HEK293 (cell line): ENCODE results near the gene UHMK1.

ENCODE experiments used
- HOXC10 ChIP-seq: sonication (generic); formaldehyde crosslinking; IDR thresholded peaks from 2 replicates; pipeline ENCODE4 v1.8.1; 2023; ENCODE audit warnings: mild to moderate bottlenecking, missing genetic modification reagents
- KLF16 ChIP-seq: fragments of 450-650 bp; formaldehyde crosslinking; IDR thresholded peaks from 2 replicates; pipeline ENCODE4 v1.5.1; 2017; ENCODE audit warnings: missing biosample characterization, missing genetic modification characterization
- KLF7 ChIP-seq: fragments of 450-650 bp; formaldehyde crosslinking; IDR thresholded peaks from 2 replicates; pipeline ENCODE4 v1.5.1; 2016; ENCODE audit warnings: missing biosample characterization, missing genetic modification characterization, borderline replicate concordance
- MZF1 ChIP-seq: fragments of 450-650 bp; formaldehyde crosslinking; IDR thresholded peaks from 2 replicates; pipeline ENCODE4 v1.5.1; 2017; ENCODE audit warnings: missing biosample characterization, missing genetic modification characterization, borderline replicate concordance
- SP2 ChIP-seq: fragments of 450-650 bp; formaldehyde crosslinking; IDR thresholded peaks from 2 replicates; pipeline ENCODE4 v1.5.1; 2016; ENCODE audit warnings: missing biosample characterization, missing genetic modification characterization
- ZBTB48 ChIP-seq: fragments of 450-650 bp; formaldehyde crosslinking; IDR thresholded peaks from 2 replicates; pipeline ENCODE4 v1.5.1; 2016; ENCODE audit warnings: missing biosample characterization, missing genetic modification characterization
- ZBTB49 ChIP-seq: fragments of 450-650 bp; formaldehyde crosslinking; IDR thresholded peaks from 2 replicates; pipeline ENCODE4 v1.5.1; 2016; ENCODE audit warnings: missing biosample characterization, missing genetic modification characterization, low read depth
- ZNF138 ChIP-seq: fragments of 450-650 bp; formaldehyde crosslinking; IDR thresholded peaks from 2 replicates; pipeline ENCODE4 v1.5.1; 2016; ENCODE audit warnings: missing biosample characterization, missing genetic modification characterization, borderline replicate concordance
- ZNF23 ChIP-seq: fragments of 450-650 bp; formaldehyde crosslinking; IDR thresholded peaks from 2 replicates; pipeline ENCODE4 v1.5.1; 2016; ENCODE audit warnings: missing biosample characterization, missing genetic modification characterization, borderline replicate concordance
- ZNF274 ChIP-seq, 2 experiments: fragments of 200-500 bp in 1 of 2; fragments of 450-650 bp in 1 of 2; sonication (Bioruptor generic) in 1 of 2; formaldehyde crosslinking in 1 of 2; IDR thresholded peaks; 2 replicates each; pipeline versions ENCODE4 v1.5.1 to v1.6.1; 2014 to 2016; ENCODE audit warnings: borderline replicate concordance in 1 of 2, inconsistent platforms in 1 of 2, low read length in 1 of 2, missing biosample characterization in 1 of 2, missing genetic modification characterization in 1 of 2
- TF ChIP-seq, protein P1 (sequence below): fragments of 450-650 bp; formaldehyde crosslinking; IDR thresholded peaks from 2 replicates; pipeline ENCODE4 v1.5.1; 2016; ENCODE audit warnings: missing biosample characterization, missing genetic modification characterization
- TF ChIP-seq, protein P2 (sequence below): fragments of 450-650 bp; formaldehyde crosslinking; IDR thresholded peaks from 2 replicates; pipeline ENCODE4 v1.5.1; 2016; ENCODE audit warnings: missing biosample characterization, missing genetic modification characterization
- TF ChIP-seq, protein P3 (sequence below): fragments of 450-650 bp; formaldehyde crosslinking; IDR thresholded peaks from 2 replicates; pipeline ENCODE4 v1.5.1; 2016; ENCODE audit warnings: missing biosample characterization, missing genetic modification characterization

GRCh38 chr1:162543228-162543627 is 45.6 kb downstream of the UHMK1 start:
- TF ChIP-seq, protein P1, sequence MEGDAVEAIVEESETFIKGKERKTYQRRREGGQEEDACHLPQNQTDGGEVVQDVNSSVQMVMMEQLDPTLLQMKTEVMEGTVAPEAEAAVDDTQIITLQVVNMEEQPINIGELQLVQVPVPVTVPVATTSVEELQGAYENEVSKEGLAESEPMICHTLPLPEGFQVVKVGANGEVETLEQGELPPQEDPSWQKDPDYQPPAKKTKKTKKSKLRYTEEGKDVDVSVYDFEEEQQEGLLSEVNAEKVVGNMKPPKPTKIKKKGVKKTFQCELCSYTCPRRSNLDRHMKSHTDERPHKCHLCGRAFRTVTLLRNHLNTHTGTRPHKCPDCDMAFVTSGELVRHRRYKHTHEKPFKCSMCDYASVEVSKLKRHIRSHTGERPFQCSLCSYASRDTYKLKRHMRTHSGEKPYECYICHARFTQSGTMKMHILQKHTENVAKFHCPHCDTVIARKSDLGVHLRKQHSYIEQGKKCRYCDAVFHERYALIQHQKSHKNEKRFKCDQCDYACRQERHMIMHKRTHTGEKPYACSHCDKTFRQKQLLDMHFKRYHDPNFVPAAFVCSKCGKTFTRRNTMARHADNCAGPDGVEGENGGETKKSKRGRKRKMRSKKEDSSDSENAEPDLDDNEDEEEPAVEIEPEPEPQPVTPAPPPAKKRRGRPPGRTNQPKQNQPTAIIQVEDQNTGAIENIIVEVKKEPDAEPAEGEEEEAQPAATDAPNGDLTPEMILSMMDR (tag by site-specific recombination) = no peak
- TF ChIP-seq KLF16 (tag by site-specific recombination) = no peak
- TF ChIP-seq ZBTB49 = no peak
- no peak for TF ChIP-seq HOXC10 (CRISPR knock-in tag)
- TF ChIP-seq MZF1 (tag by site-specific recombination) = no peak
- no peak for TF ChIP-seq KLF7 (tag by site-specific recombination)
- no peak for TF ChIP-seq ZNF138 (tag by site-specific recombination)
- TF ChIP-seq ZNF274 (IDR thresholded peaks at IDR 0.05; ENCODE audit: low read length) = no peak
- no peak for TF ChIP-seq ZNF274 (tag by site-specific recombination; IDR thresholded peaks at IDR 0.05; ENCODE audit: borderline replicate concordance)
- no peak for TF ChIP-seq ZNF23
- TF ChIP-seq SP2 (tag by site-specific recombination) = no peak
- TF ChIP-seq ZBTB48 = no peak
- TF ChIP-seq, protein P2, sequence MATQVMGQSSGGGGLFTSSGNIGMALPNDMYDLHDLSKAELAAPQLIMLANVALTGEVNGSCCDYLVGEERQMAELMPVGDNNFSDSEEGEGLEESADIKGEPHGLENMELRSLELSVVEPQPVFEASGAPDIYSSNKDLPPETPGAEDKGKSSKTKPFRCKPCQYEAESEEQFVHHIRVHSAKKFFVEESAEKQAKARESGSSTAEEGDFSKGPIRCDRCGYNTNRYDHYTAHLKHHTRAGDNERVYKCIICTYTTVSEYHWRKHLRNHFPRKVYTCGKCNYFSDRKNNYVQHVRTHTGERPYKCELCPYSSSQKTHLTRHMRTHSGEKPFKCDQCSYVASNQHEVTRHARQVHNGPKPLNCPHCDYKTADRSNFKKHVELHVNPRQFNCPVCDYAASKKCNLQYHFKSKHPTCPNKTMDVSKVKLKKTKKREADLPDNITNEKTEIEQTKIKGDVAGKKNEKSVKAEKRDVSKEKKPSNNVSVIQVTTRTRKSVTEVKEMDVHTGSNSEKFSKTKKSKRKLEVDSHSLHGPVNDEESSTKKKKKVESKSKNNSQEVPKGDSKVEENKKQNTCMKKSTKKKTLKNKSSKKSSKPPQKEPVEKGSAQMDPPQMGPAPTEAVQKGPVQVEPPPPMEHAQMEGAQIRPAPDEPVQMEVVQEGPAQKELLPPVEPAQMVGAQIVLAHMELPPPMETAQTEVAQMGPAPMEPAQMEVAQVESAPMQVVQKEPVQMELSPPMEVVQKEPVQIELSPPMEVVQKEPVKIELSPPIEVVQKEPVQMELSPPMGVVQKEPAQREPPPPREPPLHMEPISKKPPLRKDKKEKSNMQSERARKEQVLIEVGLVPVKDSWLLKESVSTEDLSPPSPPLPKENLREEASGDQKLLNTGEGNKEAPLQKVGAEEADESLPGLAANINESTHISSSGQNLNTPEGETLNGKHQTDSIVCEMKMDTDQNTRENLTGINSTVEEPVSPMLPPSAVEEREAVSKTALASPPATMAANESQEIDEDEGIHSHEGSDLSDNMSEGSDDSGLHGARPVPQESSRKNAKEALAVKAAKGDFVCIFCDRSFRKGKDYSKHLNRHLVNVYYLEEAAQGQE (tag by site-specific recombination) = no peak
- TF ChIP-seq, protein P3, sequence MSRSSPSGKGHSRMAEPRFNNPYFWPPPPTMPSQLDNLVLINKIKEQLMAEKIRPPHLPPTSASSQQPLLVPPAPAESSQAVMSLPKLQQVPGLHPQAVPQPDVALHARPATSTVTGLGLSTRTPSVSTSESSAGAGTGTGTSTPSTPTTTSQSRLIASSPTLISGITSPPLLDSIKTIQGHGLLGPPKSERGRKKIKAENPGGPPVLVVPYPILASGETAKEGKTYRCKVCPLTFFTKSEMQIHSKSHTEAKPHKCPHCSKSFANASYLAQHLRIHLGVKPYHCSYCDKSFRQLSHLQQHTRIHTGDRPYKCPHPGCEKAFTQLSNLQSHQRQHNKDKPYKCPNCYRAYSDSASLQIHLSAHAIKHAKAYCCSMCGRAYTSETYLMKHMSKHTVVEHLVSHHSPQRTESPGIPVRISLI (tag by site-specific recombination) = no peak
